Thyroid gland (tissue), 4 donors: ENCODE results near the gene MIEN1.

Experiments
- POLR2A ChIP-seq, 2 donors: fragments of 450-650 bp; IDR thresholded peaks; one replicate each; pipeline ENCODE4 v1.6.1; 2017; ENCODE audit warnings: antibody characterized with exemption in 2 of 2, mild to moderate bottlenecking in 2 of 2, moderate library complexity in 1 of 2
- TF ChIP-seq, protein P1 (sequence below), 6 experiments: fragments of 200-600 bp in 3 of 6; fragments of 450-650 bp in 3 of 6; sonication (generic) in 3 of 6; IDR thresholded peaks; one replicate each; pipeline ENCODE4 v1.5.1; 2016 to 2019; ENCODE audit warnings: antibody characterized with exemption in 6 of 6, mild to moderate bottlenecking in 2 of 6, inconsistent platforms in 1 of 6, moderate library complexity in 1 of 6

DNA sequence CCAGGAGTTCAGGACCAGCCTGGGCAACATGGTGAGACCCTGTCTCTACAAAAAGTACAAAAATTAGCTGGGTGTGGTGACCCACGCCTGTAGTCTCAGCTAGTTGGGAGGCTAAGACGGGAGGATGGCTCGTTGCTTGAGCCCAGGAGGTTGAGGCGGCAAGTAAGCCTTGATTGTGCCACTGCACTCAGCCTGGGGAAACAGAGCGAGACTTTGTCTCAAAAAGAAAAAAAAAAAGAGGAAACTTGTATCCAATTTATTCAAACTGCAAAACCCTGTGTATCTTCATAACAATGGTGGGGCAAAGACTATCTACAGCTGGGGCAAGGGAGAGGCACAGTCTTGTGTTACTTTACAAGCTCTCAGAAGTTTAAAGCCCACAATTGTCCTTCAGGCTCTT is 28.9 kb upstream of the MIEN1 start:
- TF ChIP-seq, protein P1, sequence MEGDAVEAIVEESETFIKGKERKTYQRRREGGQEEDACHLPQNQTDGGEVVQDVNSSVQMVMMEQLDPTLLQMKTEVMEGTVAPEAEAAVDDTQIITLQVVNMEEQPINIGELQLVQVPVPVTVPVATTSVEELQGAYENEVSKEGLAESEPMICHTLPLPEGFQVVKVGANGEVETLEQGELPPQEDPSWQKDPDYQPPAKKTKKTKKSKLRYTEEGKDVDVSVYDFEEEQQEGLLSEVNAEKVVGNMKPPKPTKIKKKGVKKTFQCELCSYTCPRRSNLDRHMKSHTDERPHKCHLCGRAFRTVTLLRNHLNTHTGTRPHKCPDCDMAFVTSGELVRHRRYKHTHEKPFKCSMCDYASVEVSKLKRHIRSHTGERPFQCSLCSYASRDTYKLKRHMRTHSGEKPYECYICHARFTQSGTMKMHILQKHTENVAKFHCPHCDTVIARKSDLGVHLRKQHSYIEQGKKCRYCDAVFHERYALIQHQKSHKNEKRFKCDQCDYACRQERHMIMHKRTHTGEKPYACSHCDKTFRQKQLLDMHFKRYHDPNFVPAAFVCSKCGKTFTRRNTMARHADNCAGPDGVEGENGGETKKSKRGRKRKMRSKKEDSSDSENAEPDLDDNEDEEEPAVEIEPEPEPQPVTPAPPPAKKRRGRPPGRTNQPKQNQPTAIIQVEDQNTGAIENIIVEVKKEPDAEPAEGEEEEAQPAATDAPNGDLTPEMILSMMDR (IDR thresholded peaks at IDR 0.05) = no peak
- TF ChIP-seq POLR2A (IDR thresholded peaks at IDR 0.05) = no peak
